Measurements from ENCODE around the gene HTT. TPM values are rescaled to one million over a fixed set of nuclear protein-coding genes. Genes with fewer than 3 reads are reported as not detected.

Gene HTT
- total and polyA plus RNA-seq, 10 of the 15 experiments (the other 5 are each of a cell fraction or from before 2014, with no cell fraction given), result 3.3 to 113 (median 43.3) TPM

DNA sequence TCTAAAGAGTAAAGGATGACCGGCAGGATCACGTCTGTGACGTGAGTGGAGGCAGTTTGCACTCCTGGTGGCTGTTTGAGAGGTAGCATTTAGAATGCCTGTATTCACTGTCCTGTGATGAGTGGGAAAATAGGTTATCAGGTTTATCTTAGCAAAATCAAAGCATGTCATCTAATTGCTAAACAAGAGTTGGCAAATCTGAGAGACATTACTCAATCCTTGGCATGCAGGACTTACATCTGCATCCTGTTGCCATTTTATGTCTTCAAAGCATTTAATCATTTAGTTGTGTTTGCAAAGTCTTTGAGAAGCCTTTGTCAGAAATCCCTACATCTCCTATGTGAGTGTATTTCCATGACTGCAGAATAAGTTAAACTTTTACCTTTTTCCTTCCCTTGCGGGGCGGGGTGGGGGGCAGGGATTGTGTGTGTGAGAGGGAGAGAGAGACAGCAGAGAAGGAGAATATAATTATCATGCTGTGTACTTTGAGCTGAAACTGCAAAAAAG lies 133.1 kb downstream of the HTT start:
- no peaks in the 10 kb centered on the region for H3K27me3 ChIP-seq (replicated peaks in 1 of 2; ENCODE audit: control insufficient read depth in 2 of 2, insufficient read depth in 2 of 2, low read length in 1 of 2)
- H4K20me1 ChIP-seq (ENCODE audit: control insufficient read depth, insufficient read depth), result no peaks in the 10 kb centered on the region; the same call in 1 of the 2 replicates
- SMC1A ChIA-PET (ENCODE audit: uncharacterized antibody, unreplicated experiment), result no interaction called here
- H3K79me2 ChIP-seq (ENCODE audit: control insufficient read depth, insufficient read depth, low read length), result no peaks in the 10 kb centered on the region
- H3K36me3 ChIP-seq (ENCODE audit: control insufficient read depth in 2 of 2, insufficient read depth in 2 of 2, low read length in 1 of 2), result peaks cover 34 to 45% of the 10 kb centered on the region in 2 experiments
- 98% methylated on average over 5 of the region's 5 CpGs for WGBS (ENCODE audit: insufficient coverage, insufficient replicate concordance, low lambda C conversion rate, missing lambda C conversion rate)
- no peak overlapping the region for H3K9ac ChIP-seq (ENCODE audit: control insufficient read depth, insufficient read depth, low read length)
- H3K27ac ChIP-seq (ENCODE audit: control insufficient read depth, insufficient read depth), result no peak overlapping the region
- RAD21 ChIA-PET (ENCODE audit: unreplicated experiment), result no interaction called here
- no peak overlapping the region for H3K4me3 ChIP-seq
- in situ Hi-C loops (cut with MboI), result no loop called here
- no peak for ATAC-seq
- peaks cover 7% of the 10 kb centered on the region for H3K4me1 ChIP-seq (ENCODE audit: control insufficient read depth, insufficient read depth, low read length)
- BruUV-seq (replicated peaks), result no TSS peak
- CTCF ChIA-PET, result interaction anchor here (0.8 kb wide), 1 partner anchor 116 kb away, joined by 4 read pairs; no protein-coding TSS in a partner anchor
- H3K4me2 ChIP-seq (ENCODE audit: control insufficient read depth, insufficient read depth), result no peak overlapping the region
- intact Hi-C loops (cut with micrococcal nuclease; ENCODE audit: unreplicated experiment), result no loop called here
- no peaks in the 10 kb centered on the region for H3K9me3 ChIP-seq (replicated peaks; ENCODE audit: control insufficient read depth, insufficient read depth, low read length)
- H2AFZ ChIP-seq (ENCODE audit: control insufficient read depth, low read depth, low read length), result no peak overlapping the region
- POLR2A ChIA-PET, result no interaction called here
- DNase-seq (ENCODE audit: low read depth, low spot score), result no peak
- FAIRE-seq, result no peak
- TF ChIP-seq TAF1 (IDR thresholded peaks at IDR 0.05; ENCODE audit: borderline replicate concordance, low read depth, low read length) (no peak), CBX5 (IDR thresholded peaks at IDR 0.05; ENCODE audit: low read depth) (no peak), BCL3 (IDR thresholded peaks at IDR 0.05; ENCODE audit: borderline replicate concordance, insufficient read depth, low read depth, low read length, poor library complexity, severe bottlenecking) (no peak), RAD51 (IDR thresholded peaks at IDR 0.05) (no peak), PML (IDR thresholded peaks at IDR 0.05; ENCODE audit: low read length) (no peak), ZNF207 (IDR thresholded peaks at IDR 0.05; ENCODE audit: borderline replicate concordance) (no peak), JUNB (IDR thresholded peaks at IDR 0.05) (no peak), CHD1 (IDR thresholded peaks at IDR 0.05; ENCODE audit: low read depth, low read length) (no peak), SMC3 (IDR thresholded peaks at IDR 0.05; ENCODE audit: borderline replicate concordance, low read length) (no peak), MLLT1 (IDR thresholded peaks at IDR 0.05) (no peak), RBBP5 (conservative IDR thresholded peaks at IDR 0.05) (no peak), SRF (IDR thresholded peaks at IDR 0.05; ENCODE audit: low read depth in 2 of 2, low read length in 2 of 2) (no peak), CHD2 (IDR thresholded peaks at IDR 0.05; ENCODE audit: borderline replicate concordance, low read depth, low read length) (no peak), SKIL (IDR thresholded peaks at IDR 0.05; ENCODE audit: low read depth, poor library complexity, severe bottlenecking) (no peak)
- TF ChIP-seq, protein P1, sequence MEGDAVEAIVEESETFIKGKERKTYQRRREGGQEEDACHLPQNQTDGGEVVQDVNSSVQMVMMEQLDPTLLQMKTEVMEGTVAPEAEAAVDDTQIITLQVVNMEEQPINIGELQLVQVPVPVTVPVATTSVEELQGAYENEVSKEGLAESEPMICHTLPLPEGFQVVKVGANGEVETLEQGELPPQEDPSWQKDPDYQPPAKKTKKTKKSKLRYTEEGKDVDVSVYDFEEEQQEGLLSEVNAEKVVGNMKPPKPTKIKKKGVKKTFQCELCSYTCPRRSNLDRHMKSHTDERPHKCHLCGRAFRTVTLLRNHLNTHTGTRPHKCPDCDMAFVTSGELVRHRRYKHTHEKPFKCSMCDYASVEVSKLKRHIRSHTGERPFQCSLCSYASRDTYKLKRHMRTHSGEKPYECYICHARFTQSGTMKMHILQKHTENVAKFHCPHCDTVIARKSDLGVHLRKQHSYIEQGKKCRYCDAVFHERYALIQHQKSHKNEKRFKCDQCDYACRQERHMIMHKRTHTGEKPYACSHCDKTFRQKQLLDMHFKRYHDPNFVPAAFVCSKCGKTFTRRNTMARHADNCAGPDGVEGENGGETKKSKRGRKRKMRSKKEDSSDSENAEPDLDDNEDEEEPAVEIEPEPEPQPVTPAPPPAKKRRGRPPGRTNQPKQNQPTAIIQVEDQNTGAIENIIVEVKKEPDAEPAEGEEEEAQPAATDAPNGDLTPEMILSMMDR (IDR thresholded peaks at IDR 0.05 in 2 of 3, conservative IDR thresholded peaks at IDR 0.05 in 1 of 3; ENCODE audit: control insufficient read depth in 2 of 3, extremely low read depth in 1 of 3, insufficient read depth in 1 of 3, low read depth in 3 of 3, low read length in 3 of 3), result no peak
- TF ChIP-seq, protein P2, sequence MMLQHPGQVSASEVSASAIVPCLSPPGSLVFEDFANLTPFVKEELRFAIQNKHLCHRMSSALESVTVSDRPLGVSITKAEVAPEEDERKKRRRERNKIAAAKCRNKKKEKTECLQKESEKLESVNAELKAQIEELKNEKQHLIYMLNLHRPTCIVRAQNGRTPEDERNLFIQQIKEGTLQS (IDR thresholded peaks at IDR 0.05; ENCODE audit: borderline replicate concordance, extremely low read depth, low read depth, low read length), result no peak

Data from GM12878 (cell line).